H9 (cell line): ENCODE measurements around the gene MT1H. TPM values are rescaled to one million over a fixed set of nuclear protein-coding genes. Genes with fewer than 3 reads are reported as not detected.
"Not testable (repeated sequence)": the region's sequence is repeated elsewhere in the genome, so short reads cannot be mapped to it uniquely, and the experiment has no call there.

Source experiments
- DNase-seq: peaks from one replicate; pipeline ENCODE4 v3.0.0-alpha.2; 2017
- H2AFZ ChIP-seq: one replicate; pipeline ENCODE4 v1.6.1; 2013; ENCODE audit warnings: mild to moderate bottlenecking, low read length, control low read depth, moderate library complexity
- H2AK5ac ChIP-seq: 2 replicates; pipeline ENCODE4 v1.6.1; 2013; ENCODE audit warnings: low read length, control low read depth, mixed read lengths; ENCODE audit not compliant: insufficient read length
- H2BK120ac ChIP-seq: one replicate; pipeline ENCODE4 v1.6.1; 2013; ENCODE audit warnings: low read depth, mild to moderate bottlenecking, low read length, control low read depth, inconsistent platforms; ENCODE audit not compliant: poor library complexity, severe bottlenecking
- H2BK12ac ChIP-seq: 2 replicates; pipeline ENCODE4 v1.6.1; 2013; ENCODE audit warnings: low read length, control low read depth, mixed read lengths, low read depth; ENCODE audit not compliant: insufficient read length
- H2BK15ac ChIP-seq: 2 replicates; pipeline ENCODE4 v1.6.1; 2013; ENCODE audit warnings: low read depth, low read length, control low read depth
- H2BK20ac ChIP-seq: one replicate; pipeline ENCODE4 v1.6.1; 2013; ENCODE audit warnings: low read depth, mild to moderate bottlenecking, low read length, control low read depth, inconsistent platforms; ENCODE audit not compliant: poor library complexity, severe bottlenecking
- H2BK5ac ChIP-seq: 2 replicates; pipeline ENCODE4 v1.6.1; 2013; ENCODE audit warnings: low read length, control low read depth, mixed read lengths; ENCODE audit not compliant: insufficient read length
- H3K14ac ChIP-seq: 2 replicates; pipeline ENCODE4 v1.6.1; 2013; ENCODE audit warnings: low read length, control low read depth; ENCODE audit not compliant: insufficient read depth
- H3K18ac ChIP-seq: 2 replicates; pipeline ENCODE4 v1.6.1; 2013; ENCODE audit warnings: low read depth, mild to moderate bottlenecking, mixed read lengths, low read length, control low read depth; ENCODE audit not compliant: insufficient read length
- H3K23ac ChIP-seq: 2 replicates; pipeline ENCODE4 v1.6.1; 2013; ENCODE audit warnings: low read length, control low read depth, mixed read lengths, low read depth; ENCODE audit not compliant: insufficient read length
- H3K23me2 ChIP-seq: 2 replicates; pipeline ENCODE4 v1.6.1; 2013; ENCODE audit warnings: low read depth, mild to moderate bottlenecking, mixed read lengths, low read length, control low read depth; ENCODE audit not compliant: insufficient read length, poor library complexity, severe bottlenecking
- H3K27ac ChIP-seq: 2 replicates; pipeline ENCODE4 v1.5.1; 2013; ENCODE audit warnings: low read length, control low read depth, mixed read lengths, low read depth; ENCODE audit not compliant: insufficient read length
- H3K27me3 ChIP-seq: 2 replicates; pipeline ENCODE4 v1.6.1; 2013; ENCODE audit warnings: low read length, control low read depth, inconsistent platforms; ENCODE audit not compliant: insufficient read depth
- H3K4ac ChIP-seq: 2 replicates; pipeline ENCODE4 v1.6.1; 2013; ENCODE audit warnings: low read depth, mild to moderate bottlenecking, control low read depth, inconsistent platforms, low read length, moderate library complexity
- H3K4me1 ChIP-seq: 2 replicates; pipeline ENCODE4 v1.6.1; 2013; ENCODE audit warnings: low read length, control low read depth, inconsistent platforms; ENCODE audit not compliant: insufficient read depth
- H3K4me2 ChIP-seq: 2 replicates; pipeline ENCODE4 v1.6.1; 2013; ENCODE audit warnings: low read length, control low read depth, mixed read lengths; ENCODE audit not compliant: insufficient read length, insufficient read depth
- H3K56ac ChIP-seq: 2 replicates; pipeline ENCODE4 v1.6.1; 2013; ENCODE audit warnings: low read depth, mild to moderate bottlenecking, mixed read lengths, low read length, control low read depth; ENCODE audit not compliant: insufficient read length
- H3K79me1 ChIP-seq: 2 replicates; pipeline ENCODE4 v1.6.1; 2013; ENCODE audit warnings: low read depth, mild to moderate bottlenecking, moderate library complexity, low read length, control low read depth, inconsistent platforms; ENCODE audit not compliant: insufficient read depth, poor library complexity, severe bottlenecking
- H3K79me2 ChIP-seq: 2 replicates; pipeline ENCODE4 v1.6.1; 2013; ENCODE audit warnings: low read length, control low read depth, inconsistent platforms; ENCODE audit not compliant: insufficient read depth
- H3K9ac ChIP-seq: 2 replicates; pipeline ENCODE4 v1.6.1; 2013; ENCODE audit warnings: low read length, control low read depth, mixed read lengths; ENCODE audit not compliant: insufficient read length; ENCODE audit errors: extremely low read depth
- H3K9me3 ChIP-seq: one replicate; pipeline ENCODE4 v1.6.1; 2013; ENCODE audit warnings: low read depth, low read length, inconsistent platforms; ENCODE audit not compliant: control insufficient read depth
- H3T11ph ChIP-seq: one replicate; pipeline ENCODE4 v1.6.1; 2013; ENCODE audit warnings: mild to moderate bottlenecking, low read length, control low read depth, inconsistent platforms
- H4K20me1 ChIP-seq: one replicate; pipeline ENCODE4 v1.6.1; 2013; ENCODE audit not compliant: control insufficient read depth, insufficient read length, insufficient read depth
- H4K5ac ChIP-seq: 2 replicates; pipeline ENCODE4 v1.6.1; 2013; ENCODE audit warnings: low read depth, mild to moderate bottlenecking, mixed read lengths, low read length, control low read depth; ENCODE audit not compliant: insufficient read length
- H4K8ac ChIP-seq: replicated peaks from 2 replicates; pipeline ENCODE4 v1.6.1; 2013; ENCODE audit warnings: low read length, control low read depth, mixed read lengths, low read depth; ENCODE audit not compliant: insufficient read length
- H4K91ac ChIP-seq: 2 replicates; pipeline ENCODE4 v1.6.1; 2013; ENCODE audit warnings: low read depth, mild to moderate bottlenecking, moderate library complexity, mixed read lengths, low read length, control low read depth; ENCODE audit not compliant: insufficient read length
- H3K27ac Mint-ChIP-seq, 3 experiments: 2 replicates in 2 of 3; 3 replicates in 1 of 3; pipeline ENCODE4 v1.8.0; 2020 to 2021; ENCODE audit warnings: mixed read lengths in 3 of 3, mild to moderate bottlenecking in 1 of 3, moderate library complexity in 1 of 3
- H3K27me3 Mint-ChIP-seq: 2 replicates; pipeline ENCODE4 v1.8.0; 2021; ENCODE audit warnings: low read depth, mild to moderate bottlenecking, moderate library complexity, mixed read lengths
- H3K36me3 Mint-ChIP-seq, 3 experiments: 2 replicates in 2 of 3; 3 replicates in 1 of 3; pipeline ENCODE4 v1.8.0; 2020 to 2021; ENCODE audit warnings: low read depth in 3 of 3, mixed read lengths in 3 of 3; ENCODE audit not compliant: insufficient read depth in 1 of 3
- H3K4me1 Mint-ChIP-seq, 2 experiments: 2 replicates each; pipeline ENCODE4 v1.8.0; 2020; ENCODE audit warnings: mixed read lengths in 2 of 2
- H3K4me3 Mint-ChIP-seq, 2 experiments: 2 replicates in 1 of 2; 3 replicates in 1 of 2; pipeline ENCODE4 v1.8.0; 2020 to 2021; ENCODE audit warnings: mild to moderate bottlenecking in 2 of 2, mixed read lengths in 2 of 2, moderate library complexity in 1 of 2
- H3K9me3 Mint-ChIP-seq, 2 experiments: 2 replicates in 1 of 2; 3 replicates in 1 of 2; pipeline ENCODE4 v1.8.0; 2020; ENCODE audit warnings: mild to moderate bottlenecking in 2 of 2, mixed read lengths in 2 of 2, moderate library complexity in 1 of 2
- CTCF ChIP-seq: fragments of 200-600 bp; sonication (generic); conservative IDR thresholded peaks from 3 replicates; pipeline ENCODE4 v1.8.0; 2021; ENCODE audit warnings: antibody characterized with exemption, mild to moderate bottlenecking
- WGBS: extraction: QIAGEN DNeasy Blood & Tissue Kit; methylation state at CpG from one replicate; pipeline ENCODE4 v1.1.7; 2013; ENCODE audit warnings: missing lambda C conversion rate, low lambda C conversion rate, mixed read lengths; ENCODE audit not compliant: insufficient read length; ENCODE audit errors: extremely low coverage; 5-methylcytosine and 5-hydroxymethylcytosine counted together
- total RNA-seq: library from RNA; stranded (reverse); gene quantifications from 2 replicates; pipeline ENCODE4 v1.2.1, GENCODE V29; 2021

The MT1H gene
- total RNA-seq, 1 experiment from 2014 or later = 12.5 TPM

DNA sequence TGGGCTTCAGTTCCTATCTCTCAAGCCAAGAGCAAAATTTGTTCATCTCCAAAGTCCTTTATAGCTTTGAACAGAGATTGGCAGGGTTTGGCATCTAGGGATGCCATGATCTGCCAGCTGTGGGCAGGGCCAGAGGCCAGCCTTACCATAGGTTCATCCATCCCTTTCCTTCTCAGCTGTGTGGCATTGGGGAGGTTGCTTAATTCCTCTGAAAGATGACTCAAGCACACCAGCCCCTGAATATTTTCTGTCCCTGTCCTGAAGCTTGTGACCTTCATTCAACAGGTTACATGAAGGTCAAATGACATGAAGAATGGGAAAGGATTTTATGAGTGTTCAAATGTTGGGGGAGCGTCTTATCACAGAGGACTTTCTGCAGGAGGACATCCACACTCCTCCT, 5.1 kb upstream of the MT1H start:
- H3K4me1 ChIP-seq = peaks cover 6% of the 10 kb centered on the region; the same call in 1 of the 2 replicates
- H4K8ac ChIP-seq = no peak overlapping the region
- H3T11ph ChIP-seq = no peak overlapping the region
- H2BK5ac ChIP-seq = no peak overlapping the region
- H3K27me3 Mint-ChIP-seq = peaks cover 97% of the 10 kb centered on the region
- no peak overlapping the region for H3K9ac ChIP-seq
- peaks cover 8% of the 10 kb centered on the region for H3K23me2 ChIP-seq
- H3K9me3 Mint-ChIP-seq = no peaks in the 10 kb centered on the region
- H3K36me3 Mint-ChIP-seq = no peaks in the 10 kb centered on the region
- peaks cover 72% of the 10 kb centered on the region for H3K27me3 ChIP-seq
- H4K91ac ChIP-seq = no peak overlapping the region
- H3K79me2 ChIP-seq = no peaks in the 10 kb centered on the region
- H3K4ac ChIP-seq = no peak overlapping the region
- no peak overlapping the region for H2BK20ac ChIP-seq
- no peak for DNase-seq
- H2AK5ac ChIP-seq = no peak overlapping the region
- H2BK12ac ChIP-seq = no peak overlapping the region
- no peak overlapping the region for H3K56ac ChIP-seq
- H3K27ac Mint-ChIP-seq = no peak overlapping the region
- H3K23ac ChIP-seq = no peak overlapping the region
- H3K4me1 Mint-ChIP-seq = peaks cover 9 to 34% of the 10 kb centered on the region in 2 experiments
- no peak overlapping the region for H2BK15ac ChIP-seq
- TF ChIP-seq CTCF = no peak
- no peak overlapping the region for H3K27ac ChIP-seq
- no peak overlapping the region for H3K4me3 Mint-ChIP-seq
- no peak overlapping the region for H4K5ac ChIP-seq
- H3K18ac ChIP-seq = no peak overlapping the region
- no peak overlapping the region for H3K4me2 ChIP-seq
- H4K20me1 ChIP-seq = no peaks in the 10 kb centered on the region
- H3K14ac ChIP-seq = no peak overlapping the region
- H2BK120ac ChIP-seq = no peak overlapping the region
- H2AFZ ChIP-seq = no peak overlapping the region
- no peaks in the 10 kb centered on the region for H3K79me1 ChIP-seq
- WGBS = no CpG with 5 or more reads among the region's 1 CpG
- no peaks in the 10 kb centered on the region for H3K9me3 ChIP-seq

- DNase-seq = not testable (repeated sequence)
Observed at GRCh38 chr16:56665286-56666261, 4.0 kb upstream of the MT1H start.

More at GRCh38 chr16:56665286-56666261, 4.0 kb upstream of the MT1H start:
- not testable (repeated sequence) for H4K91ac ChIP-seq, H2AFZ ChIP-seq, H3K4me3 Mint-ChIP-seq, H3K56ac ChIP-seq, H4K5ac ChIP-seq, H3K27ac ChIP-seq, H3K9me3 Mint-ChIP-seq, H3K4ac ChIP-seq, H3T11ph ChIP-seq, H3K4me2 ChIP-seq, H3K79me1 ChIP-seq, H2BK15ac ChIP-seq, H3K9me3 ChIP-seq, H2BK20ac ChIP-seq, H3K4me1 ChIP-seq, H4K8ac ChIP-seq, H3K79me2 ChIP-seq, H2BK120ac ChIP-seq, H3K36me3 Mint-ChIP-seq, H4K20me1 ChIP-seq, H3K18ac ChIP-seq, H2BK12ac ChIP-seq, H3K27ac Mint-ChIP-seq, H2AK5ac ChIP-seq, H3K23ac ChIP-seq, H3K14ac ChIP-seq, H3K9ac ChIP-seq, H2BK5ac ChIP-seq
- Histone ChIP-seq H3K23me2 (peaks cover 12% of the 10 kb centered on the region), H3K27me3 (peaks cover 76% of the 10 kb centered on the region)
- H3K27me3 Mint-ChIP-seq = peaks cover 97% of the 10 kb centered on the region
- WGBS = no CpG with 5 or more reads among the region's 8 CpGs
- peaks cover 9 to 40% of the 10 kb centered on the region in 2 experiments for H3K4me1 Mint-ChIP-seq
